Central memory CD8-positive, alpha-beta T cell (primary cell): ENCODE measurements around the gene ISM1.
"Not testable (repeated sequence)": the region's sequence is repeated elsewhere in the genome, so short reads cannot be mapped to it uniquely, and the experiment has no call there.

Experiments
- ATAC-seq: fragments of 150-1000 bp; cut with Tn5 transposase; replicated peaks from 2 replicates; pipeline ENCODE4 v1.10.0; 2022; ENCODE audit warnings: mild to moderate bottlenecking, moderate FRiP score, moderate number of reproducible peaks; ENCODE audit not compliant: poor library complexity, severe bottlenecking; ENCODE audit errors: extremely low read depth
- DNase-seq, 2 donors: peaks; one replicate each; pipeline ENCODE4 v3.0.0; 2021; ENCODE audit warnings: low spot score in 2 of 2
- H3K27ac Mint-ChIP-seq: one replicate; pipeline ENCODE4 v1.8.0; 2022; ENCODE audit warnings: low read depth, mild to moderate bottlenecking, moderate library complexity, mixed read lengths
- H3K27me3 Mint-ChIP-seq: one replicate; pipeline ENCODE4 v1.8.0; 2022; ENCODE audit warnings: mixed read lengths
- H3K36me3 Mint-ChIP-seq: one replicate; pipeline ENCODE4 v1.8.0; 2022; ENCODE audit warnings: mild to moderate bottlenecking, moderate library complexity, mixed read lengths; ENCODE audit not compliant: insufficient read depth
- H3K4me1 Mint-ChIP-seq: one replicate; pipeline ENCODE4 v1.8.0; 2022; ENCODE audit warnings: mixed read lengths
- H3K4me3 Mint-ChIP-seq: one replicate; pipeline ENCODE4 v1.8.0; 2022; ENCODE audit warnings: mild to moderate bottlenecking, moderate library complexity, mixed read lengths
- H3K9me3 Mint-ChIP-seq: one replicate; pipeline ENCODE4 v1.8.0; 2022; ENCODE audit warnings: mixed read lengths

ISM1 gene

DNA sequence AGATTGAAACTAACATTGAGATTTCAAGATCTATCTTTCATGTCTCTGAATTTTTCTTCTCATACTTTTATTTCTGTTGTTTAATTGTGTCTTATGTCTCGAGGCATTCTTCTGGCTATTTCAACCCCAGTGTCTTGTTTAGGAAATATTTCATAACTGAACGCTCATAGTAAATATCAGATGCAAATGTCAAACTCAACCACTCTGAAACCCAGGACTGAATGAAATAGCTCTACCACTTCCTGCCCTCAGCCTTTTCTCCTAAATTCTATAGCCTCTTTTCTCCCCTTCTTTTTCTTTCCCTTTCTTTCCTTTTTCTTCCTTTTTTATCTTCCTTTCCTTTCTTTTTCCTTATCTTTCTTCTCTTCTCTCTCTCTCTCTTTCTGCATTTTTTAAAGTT is 7.7 kb downstream of the ISM1 start:
- ATAC-seq (no peak), DNase-seq (no peak)
- Mint-ChIP-seq H3K36me3 (peaks cover 5% of the 10 kb centered on the region), H3K27me3 (peaks cover 4% of the 10 kb centered on the region), H3K4me3 (no peak overlapping the region), H3K9me3 (no peaks in the 10 kb centered on the region), H3K27ac (peak overlapping the region; percentile 33), H3K4me1 (peaks cover 19% of the 10 kb centered on the region)

GRCh38 chr20:13229538-13229937 is 8.5 kb downstream of the ISM1 start:
- no peak for DNase-seq

GRCh38 chr20:13231031-13231752 is 10.1 kb downstream of the ISM1 start:
- Mint-ChIP-seq H3K36me3 (peaks cover 5% of the 10 kb centered on the region), H3K27me3 (peaks cover 10% of the 10 kb centered on the region), H3K27ac (peak overlapping the region; percentile 69), H3K9me3 (no peaks in the 10 kb centered on the region), H3K4me3 (no peak overlapping the region), H3K4me1 (peaks cover 19% of the 10 kb centered on the region)
- DNase-seq (no peak), ATAC-seq (peak; percentile 92)

More at GRCh38 chr20:13229538-13229937, 8.5 kb downstream of the ISM1 start:
- ATAC-seq, result no peak
- Mint-ChIP-seq H3K27me3 (peaks cover 5% of the 10 kb centered on the region), H3K36me3 (peaks cover 5% of the 10 kb centered on the region), H3K27ac (no peak overlapping the region), H3K4me3 (no peak overlapping the region), H3K4me1 (peaks cover 19% of the 10 kb centered on the region), H3K9me3 (no peaks in the 10 kb centered on the region)

GRCh38 chr20:13232999-13233398 is 11.9 kb downstream of the ISM1 start:
- H3K27ac Mint-ChIP-seq, result no peak overlapping the region

DNA sequence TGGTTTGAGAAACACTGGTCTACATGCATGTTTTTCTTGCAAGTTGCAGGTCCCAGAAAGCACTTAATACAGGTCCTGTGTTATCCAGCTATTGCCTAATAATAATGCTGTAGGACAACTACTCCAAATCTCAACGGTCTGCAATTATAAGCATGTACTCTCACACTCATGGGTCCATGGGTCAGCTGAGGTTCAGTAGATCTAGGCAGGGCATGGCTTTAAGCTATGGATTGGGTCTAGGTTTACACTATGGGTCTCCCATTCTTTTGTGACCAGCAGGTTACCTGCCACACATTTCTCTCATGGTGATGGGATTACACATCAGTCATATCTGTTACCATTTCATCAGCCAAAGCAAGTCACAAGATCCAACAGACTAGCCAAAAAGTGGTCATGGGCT is 13.9 kb downstream of the ISM1 start:
- peaks cover 11% of the 10 kb centered on the region for H3K4me1 Mint-ChIP-seq
- H3K4me3 Mint-ChIP-seq, result no peak overlapping the region
- DNase-seq (no peak), ATAC-seq (no peak)
- H3K36me3 Mint-ChIP-seq, result peaks cover 5% of the 10 kb centered on the region
- no peaks in the 10 kb centered on the region for H3K9me3 Mint-ChIP-seq
- peaks cover 10% of the 10 kb centered on the region for H3K27me3 Mint-ChIP-seq
- no peak overlapping the region for H3K27ac Mint-ChIP-seq

More at GRCh38 chr20:13232999-13233398, 11.9 kb downstream of the ISM1 start:
- DNase-seq (no peak), ATAC-seq (no peak)
- Mint-ChIP-seq H3K36me3 (peaks cover 5% of the 10 kb centered on the region), H3K27me3 (peaks cover 10% of the 10 kb centered on the region), H3K9me3 (no peaks in the 10 kb centered on the region), H3K4me3 (no peak overlapping the region), H3K4me1 (peaks cover 19% of the 10 kb centered on the region)

DNA sequence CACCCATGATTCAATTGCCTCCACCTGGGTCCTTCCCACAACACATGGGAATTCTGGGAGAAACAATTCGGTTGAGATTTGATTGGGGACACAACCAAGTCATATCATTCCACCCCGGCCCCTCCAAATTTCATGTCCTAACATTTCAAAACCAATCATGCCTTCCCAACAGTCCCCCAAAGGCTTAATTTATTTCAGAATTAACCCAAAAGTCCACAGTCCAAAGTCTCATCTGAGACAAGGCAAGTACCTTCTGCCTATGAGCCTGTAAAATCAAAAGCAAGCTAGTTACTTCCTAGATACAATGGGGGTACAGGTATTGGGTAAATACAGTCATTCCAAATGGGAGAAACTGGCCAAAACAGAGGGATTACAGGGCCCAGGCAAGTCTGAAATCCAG is 15.3 kb downstream of the ISM1 start:
- H3K27me3 Mint-ChIP-seq, result peaks cover 10% of the 10 kb centered on the region
- DNase-seq, H3K27ac Mint-ChIP-seq, ATAC-seq, H3K4me3 Mint-ChIP-seq, H3K4me1 Mint-ChIP-seq, H3K9me3 Mint-ChIP-seq, H3K36me3 Mint-ChIP-seq: not testable (repeated sequence)

DNA sequence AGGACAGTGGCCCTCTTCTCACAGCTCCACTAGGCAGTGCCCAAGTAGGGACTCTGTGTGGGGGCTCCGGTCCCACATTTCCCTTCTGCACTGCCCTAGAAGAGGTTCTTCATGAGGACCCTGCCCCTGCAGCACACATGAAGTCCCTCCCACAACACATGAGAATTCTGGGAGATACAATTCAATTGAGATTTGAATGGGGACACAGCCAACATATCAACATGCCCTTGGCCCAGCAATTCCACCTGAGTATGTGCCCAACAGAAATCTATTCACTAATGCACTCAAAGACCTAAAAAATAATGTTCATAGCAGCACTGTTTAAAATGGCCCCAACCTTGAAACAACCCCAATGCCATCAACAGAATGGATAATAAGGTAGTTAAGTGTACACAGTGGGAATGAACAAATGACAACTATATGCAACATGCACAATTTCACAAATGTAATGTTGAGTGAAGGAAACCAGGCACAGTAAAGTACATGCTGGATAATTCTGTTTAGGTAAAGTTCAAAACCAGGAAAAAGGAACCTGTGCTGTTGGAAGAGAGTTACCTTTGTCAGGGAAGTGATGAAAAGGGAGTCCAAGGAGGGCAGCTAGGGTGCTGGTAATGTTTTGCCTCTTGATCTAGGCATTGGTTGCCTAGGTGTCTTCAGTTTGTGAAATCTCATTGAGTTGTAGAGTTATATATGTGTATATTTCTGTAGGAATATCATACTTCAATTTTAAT is 16.1 kb downstream of the ISM1 start:
- no peaks in the 10 kb centered on the region for H3K9me3 Mint-ChIP-seq
- ATAC-seq (no peak), DNase-seq (no peak)
- H3K36me3 Mint-ChIP-seq, result no peaks in the 10 kb centered on the region
- H3K4me3 Mint-ChIP-seq, result no peak overlapping the region
- H3K4me1 Mint-ChIP-seq, result no peaks in the 10 kb centered on the region
- peaks cover 10% of the 10 kb centered on the region for H3K27me3 Mint-ChIP-seq
- H3K27ac Mint-ChIP-seq, result no peak overlapping the region

DNA sequence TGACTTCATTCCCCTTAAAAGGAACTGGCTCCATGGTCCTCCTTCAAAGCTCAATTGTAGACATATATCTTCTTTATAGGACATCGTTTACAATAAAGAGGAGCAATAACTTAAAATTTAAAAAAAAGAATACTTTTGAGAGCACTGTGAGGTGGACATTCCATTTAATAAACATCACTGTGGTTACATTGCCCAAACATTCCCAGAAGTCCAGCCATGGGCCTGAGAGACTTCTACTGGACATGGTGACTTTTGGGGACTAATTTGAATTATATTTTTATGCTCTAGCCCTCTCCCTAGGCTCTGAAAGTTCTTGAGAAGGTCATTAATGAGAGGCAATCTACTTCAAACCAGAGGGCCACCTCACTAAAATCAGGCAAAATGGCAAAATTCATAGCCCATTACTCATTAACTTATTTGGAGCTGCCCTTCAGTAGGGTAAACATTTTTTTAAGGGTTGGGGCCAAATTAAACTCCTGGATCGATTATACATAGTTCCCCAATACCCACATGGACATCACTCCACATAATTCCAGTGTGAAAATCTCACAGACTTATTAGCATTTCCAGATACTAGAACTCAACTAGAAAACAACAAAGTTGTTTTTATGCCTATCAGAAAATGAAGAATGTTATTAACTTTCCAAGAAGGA is 17.1 kb downstream of the ISM1 start:
- no peak overlapping the region for H3K27ac Mint-ChIP-seq
- no peak for ATAC-seq
- no peaks in the 10 kb centered on the region for H3K9me3 Mint-ChIP-seq
- peaks cover 10% of the 10 kb centered on the region for H3K27me3 Mint-ChIP-seq
- H3K4me3 Mint-ChIP-seq, result no peak overlapping the region
- no peak for DNase-seq
- H3K4me1 Mint-ChIP-seq, result no peaks in the 10 kb centered on the region
- H3K36me3 Mint-ChIP-seq, result no peaks in the 10 kb centered on the region

GRCh38 chr20:13243826-13244376 is 22.8 kb downstream of the ISM1 start:
- Mint-ChIP-seq H3K9me3 (no peaks in the 10 kb centered on the region), H3K36me3 (no peaks in the 10 kb centered on the region), H3K4me1 (peaks cover 21% of the 10 kb centered on the region), H3K27ac (no peak overlapping the region), H3K27me3 (no peaks in the 10 kb centered on the region), H3K4me3 (no peak overlapping the region)
- ATAC-seq, result no peak
- no peak for DNase-seq

DNA sequence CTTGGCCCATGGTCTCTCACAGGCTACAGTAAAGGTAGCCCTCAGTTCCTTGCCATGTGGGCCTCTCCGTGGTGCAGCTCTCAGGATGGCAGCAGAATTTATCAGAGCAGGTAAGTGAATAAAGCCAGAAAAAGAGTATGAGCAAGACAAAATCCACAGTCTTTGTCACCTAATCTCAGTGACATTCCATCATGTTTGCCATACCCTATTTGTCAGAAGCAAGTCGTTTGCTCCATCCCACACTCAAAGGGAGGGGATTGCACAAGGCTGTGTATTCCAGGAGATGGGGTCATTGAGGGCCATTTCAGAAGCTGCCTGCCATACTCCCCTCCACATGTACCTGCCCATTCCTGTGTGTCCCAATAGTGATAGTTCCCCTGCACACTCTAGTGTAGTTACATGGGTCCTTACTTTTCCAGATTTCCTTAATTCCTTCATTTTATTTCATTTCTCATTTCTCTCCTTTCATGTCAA is 24.2 kb downstream of the ISM1 start:
- no peaks in the 10 kb centered on the region for H3K27me3 Mint-ChIP-seq
- H3K27ac Mint-ChIP-seq, result no peak overlapping the region
- H3K9me3 Mint-ChIP-seq, result no peaks in the 10 kb centered on the region
- H3K36me3 Mint-ChIP-seq, result no peaks in the 10 kb centered on the region
- no peak for ATAC-seq
- H3K4me3 Mint-ChIP-seq, result no peak overlapping the region
- H3K4me1 Mint-ChIP-seq, result peaks cover 21% of the 10 kb centered on the region
- DNase-seq, result no peak

- H3K27ac Mint-ChIP-seq, result peak overlapping the region; percentile 79
- ATAC-seq (no peak), DNase-seq (no peak)
- H3K4me3 Mint-ChIP-seq, result no peak overlapping the region
- H3K4me1 Mint-ChIP-seq, result peaks cover 21% of the 10 kb centered on the region
- H3K27me3 Mint-ChIP-seq, result no peaks in the 10 kb centered on the region
- H3K9me3 Mint-ChIP-seq, result no peaks in the 10 kb centered on the region
- H3K36me3 Mint-ChIP-seq, result peaks cover 2% of the 10 kb centered on the region
These were observed 28.2 kb downstream of the ISM1 start for GRCh38 chr20:13249118-13249797.

GRCh38 chr20:13249798-13250170 is 28.7 kb downstream of the ISM1 start:
- DNase-seq, result no peak
- Mint-ChIP-seq H3K4me1 (peaks cover 21% of the 10 kb centered on the region), H3K36me3 (peaks cover 2% of the 10 kb centered on the region), H3K27me3 (no peaks in the 10 kb centered on the region), H3K4me3 (no peak overlapping the region), H3K27ac (no peak overlapping the region), H3K9me3 (no peaks in the 10 kb centered on the region)
- ATAC-seq, result no peak
